Mesenchymal stem cell (in vitro differentiated cells and primary cell): ENCODE data around the gene EXOC4.

Source experiments
- DNase-seq: peaks from one replicate; pipeline ENCODE4 v3.0.0-alpha.2; 2013
- H2AFZ ChIP-seq: one replicate; pipeline ENCODE4 v1.6.1; 2013; ENCODE audit warnings: low read depth, mild to moderate bottlenecking, control low read depth, inconsistent platforms, low read length, moderate library complexity
- H2AK5ac ChIP-seq: 2 replicates; pipeline ENCODE4 v1.6.1; 2013; ENCODE audit warnings: low read length, moderate library complexity, mild to moderate bottlenecking, inconsistent platforms; ENCODE audit not compliant: severe bottlenecking
- H2BK120ac ChIP-seq: one replicate; pipeline ENCODE4 v1.6.1; 2013; ENCODE audit warnings: low read depth, mild to moderate bottlenecking, inconsistent platforms, low read length, moderate library complexity
- H2BK12ac ChIP-seq, 2 experiments: one replicate each; pipeline ENCODE4 v1.6.1; 2013; ENCODE audit warnings: inconsistent platforms in 2 of 2, low read length in 2 of 2, mild to moderate bottlenecking in 2 of 2, moderate library complexity in 2 of 2, control low read depth in 1 of 2
- H2BK15ac ChIP-seq: one replicate; pipeline ENCODE4 v1.6.1; 2013; ENCODE audit warnings: mild to moderate bottlenecking, low read depth, inconsistent platforms; ENCODE audit not compliant: poor library complexity, severe bottlenecking
- H2BK5ac ChIP-seq: 2 replicates; pipeline ENCODE4 v1.6.1; 2013; ENCODE audit warnings: low read depth, mild to moderate bottlenecking, low read length, control low read depth, inconsistent platforms; ENCODE audit not compliant: poor library complexity, severe bottlenecking
- H3K14ac ChIP-seq, 2 experiments: one replicate each; pipeline ENCODE4 v1.6.1; 2013; ENCODE audit warnings: inconsistent platforms in 2 of 2, low read length in 2 of 2, control low read depth in 1 of 2, mild to moderate bottlenecking in 1 of 2, moderate library complexity in 1 of 2
- H3K18ac ChIP-seq, 2 experiments: one replicate each; pipeline ENCODE4 v1.6.1; 2013; ENCODE audit warnings: inconsistent platforms in 2 of 2, low read length in 2 of 2, control low read depth in 1 of 2, low read depth in 1 of 2, mild to moderate bottlenecking in 1 of 2
- H3K23ac ChIP-seq, 2 experiments: one replicate each; pipeline ENCODE4 v1.6.1; 2013; ENCODE audit warnings: inconsistent platforms in 2 of 2, low read length in 2 of 2, mild to moderate bottlenecking in 2 of 2, moderate library complexity in 2 of 2, control low read depth in 1 of 2
- H3K27ac ChIP-seq: 2 replicates; pipeline ENCODE4 v1.5.1; 2013; ENCODE audit warnings: mild to moderate bottlenecking, moderate library complexity, low read length, control low read depth, inconsistent platforms; ENCODE audit not compliant: poor library complexity, severe bottlenecking
- H3K27me3 ChIP-seq, 2 experiments: 2 replicates each; pipeline versions ENCODE4 v1.6.1 to v1.7.0; 2013; ENCODE audit warnings: low read length in 2 of 2, mild to moderate bottlenecking in 2 of 2, moderate library complexity in 2 of 2, control low read depth in 1 of 2, inconsistent platforms in 1 of 2; ENCODE audit not compliant: control insufficient read depth in 1 of 2, insufficient read depth in 1 of 2
- H3K36me3 ChIP-seq, 2 experiments: 2 replicates each; pipeline versions ENCODE4 v1.6.1 to v1.7.0; 2013; ENCODE audit warnings: low read length in 2 of 2, control low read depth in 1 of 2, inconsistent platforms in 1 of 2, low read depth in 1 of 2, mild to moderate bottlenecking in 1 of 2; ENCODE audit not compliant: insufficient read depth in 2 of 2, control insufficient read depth in 1 of 2
- H3K4ac ChIP-seq, 2 experiments: one replicate each; pipeline ENCODE4 v1.6.1; 2013; ENCODE audit warnings: inconsistent platforms in 2 of 2, low read length in 2 of 2, mild to moderate bottlenecking in 2 of 2, moderate library complexity in 2 of 2, control low read depth in 1 of 2, low read depth in 1 of 2
- H3K4me1 ChIP-seq: 2 replicates; pipeline ENCODE4 v1.6.1; 2013; ENCODE audit warnings: low read depth, low read length, control low read depth; ENCODE audit not compliant: control insufficient read depth, insufficient read depth
- H3K4me2 ChIP-seq: 2 replicates; pipeline ENCODE4 v1.6.1; 2013; ENCODE audit warnings: low read length, mild to moderate bottlenecking, inconsistent platforms; ENCODE audit not compliant: poor library complexity, severe bottlenecking
- H3K4me3 ChIP-seq, 2 experiments: 2 replicates each; pipeline versions ENCODE4 v1.5.1 to v1.7.0; 2013; ENCODE audit warnings: low read length in 2 of 2, mild to moderate bottlenecking in 2 of 2, control low read depth in 1 of 2, low read depth in 1 of 2; ENCODE audit not compliant: insufficient read depth in 1 of 2
- H3K79me1 ChIP-seq: replicated peaks from 2 replicates; pipeline ENCODE4 v1.6.1; 2013; ENCODE audit warnings: mild to moderate bottlenecking, control low read depth, low read length, inconsistent platforms; ENCODE audit not compliant: poor library complexity, severe bottlenecking
- H3K9ac ChIP-seq: 2 replicates; pipeline ENCODE4 v1.7.0; 2013; ENCODE audit warnings: mild to moderate bottlenecking, low read length, moderate library complexity
- H3K9me3 ChIP-seq: 2 replicates; pipeline ENCODE4 v1.7.0; 2013; ENCODE audit warnings: mild to moderate bottlenecking, low read length; ENCODE audit not compliant: control insufficient read depth
- H4K8ac ChIP-seq: one replicate; pipeline ENCODE4 v1.6.1; 2013; ENCODE audit warnings: inconsistent platforms, mild to moderate bottlenecking, low read length, moderate library complexity
- H4K91ac ChIP-seq: one replicate; pipeline ENCODE4 v1.6.1; 2013; ENCODE audit warnings: mild to moderate bottlenecking, low read length, inconsistent platforms
- WGBS: methylation state at CpG from one replicate; pipeline ENCODE4 v1.1.7; 2013; ENCODE audit warnings: mixed read lengths; 5-methylcytosine and 5-hydroxymethylcytosine counted together

EXOC4 gene

GRCh38 chr7:133576612-133577168, 323.8 kb downstream of the EXOC4 start:
- WGBS: over 99% methylated on average over 4 of the region's 6 CpGs
- no peak overlapping the region for H2BK15ac ChIP-seq

GRCh38 chr7:133582766-133583523, 330.1 kb downstream of the EXOC4 start:
- Histone ChIP-seq H4K91ac (no peak overlapping the region), H3K18ac (no peak overlapping the region), H3K36me3 (peaks cover 0 to 2% of the 10 kb centered on the region in 2 experiments), H2AFZ (no peak overlapping the region), H2BK120ac (no peak overlapping the region), H2BK12ac (no peak overlapping the region), H3K79me1 (peaks cover 8% of the 10 kb centered on the region), H2BK15ac (no peak overlapping the region), H3K14ac (no peak overlapping the region), H3K4me2 (no peak overlapping the region), H2BK5ac (peak overlapping the region; percentile 3), H4K8ac (no peak overlapping the region), H3K9me3 (no peaks in the 10 kb centered on the region), H3K9ac (no peak overlapping the region), H3K4me3 (no peak overlapping the region), H3K27me3 (no peaks in the 10 kb centered on the region), H3K27ac (peak overlapping the region; percentile 94), H3K4ac (no peak overlapping the region), H2AK5ac (peak overlapping the region; percentile 21), H3K23ac (no peak overlapping the region), H3K4me1 (peaks cover 1% of the 10 kb centered on the region)
- WGBS: 29% methylated on average over 1 of the region's 4 CpGs
- DNase-seq: peak; percentile 69

More at GRCh38 chr7:133576612-133577168, 323.8 kb downstream of the EXOC4 start:
- H3K4ac ChIP-seq: no peak overlapping the region
- no peak overlapping the region for H3K4me2 ChIP-seq
- DNase-seq: no peak
- peaks cover 0 to 2% of the 10 kb centered on the region in 2 experiments for H3K36me3 ChIP-seq
- no peak overlapping the region for H2BK5ac ChIP-seq
- no peak overlapping the region for H2AK5ac ChIP-seq
- no peak overlapping the region for H3K4me3 ChIP-seq
- H3K9ac ChIP-seq: no peak overlapping the region
- H2BK120ac ChIP-seq: no peak overlapping the region
- no peaks in the 10 kb centered on the region for H3K27me3 ChIP-seq
- no peak overlapping the region for H3K14ac ChIP-seq
- no peak overlapping the region for H4K91ac ChIP-seq
- H4K8ac ChIP-seq: no peak overlapping the region
- no peak overlapping the region for H3K27ac ChIP-seq
- no peak overlapping the region for H3K18ac ChIP-seq
- peaks cover 9% of the 10 kb centered on the region for H3K79me1 ChIP-seq
- no peak overlapping the region for H2AFZ ChIP-seq
- H3K9me3 ChIP-seq: no peaks in the 10 kb centered on the region
- H3K4me1 ChIP-seq: no peaks in the 10 kb centered on the region
- no peak overlapping the region for H2BK12ac ChIP-seq
- H3K23ac ChIP-seq: no peak overlapping the region

- peak overlapping the region; percentile 12 for H2AK5ac ChIP-seq
- H3K79me1 ChIP-seq: peaks cover 8% of the 10 kb centered on the region
- peak overlapping the region; percentile 3 to 17 for H3K4ac ChIP-seq
- H3K14ac ChIP-seq: no peak overlapping the region
- H4K91ac ChIP-seq: no peak overlapping the region
- H3K18ac ChIP-seq: no peak overlapping the region
- H4K8ac ChIP-seq: peak overlapping the region; percentile 12
- peaks cover 0 to 2% of the 10 kb centered on the region in 2 experiments for H3K36me3 ChIP-seq
- no peaks in the 10 kb centered on the region for H3K27me3 ChIP-seq
- H2BK15ac ChIP-seq: no peak overlapping the region
- H3K4me2 ChIP-seq: no peak overlapping the region
- 84% methylated on average over 3 of the region's 3 CpGs for WGBS
- peaks cover 1% of the 10 kb centered on the region for H3K4me1 ChIP-seq
- H2BK5ac ChIP-seq: peak overlapping the region; percentile 9
- H2AFZ ChIP-seq: no peak overlapping the region
- no peak overlapping the region for H3K23ac ChIP-seq
- H3K27ac ChIP-seq: peak overlapping the region; percentile 94
- DNase-seq: no peak
- H2BK12ac ChIP-seq: no peak overlapping the region
- H3K9ac ChIP-seq: no peak overlapping the region
- no peak overlapping the region for H3K4me3 ChIP-seq
- no peaks in the 10 kb centered on the region for H3K9me3 ChIP-seq
- H2BK120ac ChIP-seq: no peak overlapping the region
Measured at GRCh38 chr7:133583545-133584171, 330.8 kb downstream of the EXOC4 start.
